ENCODE measurements around the gene RNH1.

DNA sequence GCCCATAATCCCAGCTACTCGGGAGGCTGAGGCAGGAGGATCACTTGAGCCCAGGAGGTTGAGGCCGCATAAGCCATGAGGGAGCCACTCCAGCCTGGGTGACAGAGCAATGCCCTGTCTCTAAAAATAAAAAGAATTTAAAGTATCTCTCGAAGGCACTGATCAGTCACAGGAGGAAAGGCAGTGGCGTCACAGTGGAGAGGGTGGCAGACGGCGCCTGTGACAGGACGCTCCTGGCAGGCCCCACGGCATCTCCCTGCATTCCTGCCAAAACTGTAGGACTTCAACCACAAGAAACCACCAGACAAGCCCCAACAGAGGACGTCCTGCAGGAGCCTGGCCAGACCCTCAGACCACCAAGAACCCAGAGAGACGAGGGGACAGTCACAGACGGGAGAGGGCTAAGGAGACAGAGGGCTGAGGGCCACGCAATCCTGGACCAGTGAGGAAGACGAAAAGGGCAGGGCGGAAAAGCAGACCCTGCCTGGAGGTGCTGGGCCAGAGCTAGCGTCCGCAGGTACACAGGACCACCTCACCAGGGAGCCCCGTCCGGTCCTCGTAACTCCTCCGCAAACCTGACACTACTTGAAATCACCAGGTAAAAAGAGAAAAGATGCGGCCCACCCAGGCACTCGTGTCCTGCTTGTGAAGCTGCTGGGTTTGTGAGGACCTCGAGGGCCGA is 5.9 kb downstream of the RNH1 start:
- TF ChIP-seq POLR2AphosphoS5 (IDR thresholded peaks at IDR 0.05; ENCODE audit: borderline replicate concordance, low read depth, low read length) (no peak), EZH2 (IDR thresholded peaks at IDR 0.05) (no peak)

Data from SK-N-MC (cell line).